Stimulated activated naive CD4-positive, alpha-beta T cell (primary cell): ENCODE results near the gene MYCBP2.
A peak's percentile ranks its signal among the peaks of the same experiment; 100 is the strongest.
"Not testable (repeated sequence)": the region's sequence is repeated elsewhere in the genome, so short reads cannot be mapped to it uniquely, and the experiment has no call there.

Experiments used
- DNase-seq, 6 experiments: peaks; one replicate each; lab custom pipeline; 2025; lab: John Stamatoyannopoulos, UW

The MYCBP2 gene, protein sequence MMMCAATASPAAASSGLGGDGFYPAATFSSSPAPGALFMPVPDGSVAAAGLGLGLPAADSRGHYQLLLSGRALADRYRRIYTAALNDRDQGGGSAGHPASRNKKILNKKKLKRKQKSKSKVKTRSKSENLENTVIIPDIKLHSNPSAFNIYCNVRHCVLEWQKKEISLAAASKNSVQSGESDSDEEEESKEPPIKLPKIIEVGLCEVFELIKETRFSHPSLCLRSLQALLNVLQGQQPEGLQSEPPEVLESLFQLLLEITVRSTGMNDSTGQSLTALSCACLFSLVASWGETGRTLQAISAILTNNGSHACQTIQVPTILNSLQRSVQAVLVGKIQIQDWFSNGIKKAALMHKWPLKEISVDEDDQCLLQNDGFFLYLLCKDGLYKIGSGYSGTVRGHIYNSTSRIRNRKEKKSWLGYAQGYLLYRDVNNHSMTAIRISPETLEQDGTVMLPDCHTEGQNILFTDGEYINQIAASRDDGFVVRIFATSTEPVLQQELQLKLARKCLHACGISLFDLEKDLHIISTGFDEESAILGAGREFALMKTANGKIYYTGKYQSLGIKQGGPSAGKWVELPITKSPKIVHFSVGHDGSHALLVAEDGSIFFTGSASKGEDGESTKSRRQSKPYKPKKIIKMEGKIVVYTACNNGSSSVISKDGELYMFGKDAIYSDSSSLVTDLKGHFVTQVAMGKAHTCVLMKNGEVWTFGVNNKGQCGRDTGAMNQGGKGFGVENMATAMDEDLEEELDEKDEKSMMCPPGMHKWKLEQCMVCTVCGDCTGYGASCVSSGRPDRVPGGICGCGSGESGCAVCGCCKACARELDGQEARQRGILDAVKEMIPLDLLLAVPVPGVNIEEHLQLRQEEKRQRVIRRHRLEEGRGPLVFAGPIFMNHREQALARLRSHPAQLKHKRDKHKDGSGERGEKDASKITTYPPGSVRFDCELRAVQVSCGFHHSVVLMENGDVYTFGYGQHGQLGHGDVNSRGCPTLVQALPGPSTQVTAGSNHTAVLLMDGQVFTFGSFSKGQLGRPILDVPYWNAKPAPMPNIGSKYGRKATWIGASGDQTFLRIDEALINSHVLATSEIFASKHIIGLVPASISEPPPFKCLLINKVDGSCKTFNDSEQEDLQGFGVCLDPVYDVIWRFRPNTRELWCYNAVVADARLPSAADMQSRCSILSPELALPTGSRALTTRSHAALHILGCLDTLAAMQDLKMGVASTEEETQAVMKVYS (N-terminal part only)

DNA sequence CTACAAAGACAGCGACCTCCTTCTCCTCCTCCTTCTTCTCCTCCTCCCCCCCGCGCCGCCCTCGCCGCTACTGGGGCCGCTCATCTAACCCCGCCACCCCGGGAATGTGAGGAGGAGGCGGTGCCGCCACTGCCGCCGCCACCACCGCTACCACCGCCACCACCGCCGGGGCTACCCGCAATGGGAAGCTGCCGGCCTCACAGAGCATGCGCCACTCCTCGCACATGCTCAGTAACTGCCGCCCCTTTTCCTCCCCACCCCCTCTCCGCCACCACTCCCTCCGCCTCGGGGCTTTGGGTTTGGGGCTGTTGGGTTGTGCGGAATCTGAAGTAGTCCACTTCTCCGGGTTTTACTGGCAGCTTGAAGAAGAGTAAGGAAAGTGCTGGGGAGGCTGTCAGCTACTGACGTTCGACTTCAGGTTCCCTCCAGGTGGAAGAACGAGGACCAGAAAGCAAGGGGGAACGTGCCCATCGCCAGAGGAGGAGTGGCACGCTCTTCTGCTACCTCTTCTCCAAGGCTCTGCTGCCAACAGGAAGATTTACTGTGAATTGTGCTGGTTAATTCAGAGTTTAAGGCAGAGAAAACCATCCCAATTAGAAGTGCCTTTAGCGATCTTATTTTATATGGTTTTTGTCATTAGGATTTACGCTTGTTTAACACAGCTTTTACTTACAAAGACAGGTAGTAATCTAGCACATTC is at the start of gene MYCBP2:
Gene MYCBP2 (minus strand): TSS at position 190 of the 700 bp plus-strand sequence. CDS start 319 bp downstream, outside the sequence.
- DNase-seq: peak; percentile 95 to 98 (median 96)

DNA sequence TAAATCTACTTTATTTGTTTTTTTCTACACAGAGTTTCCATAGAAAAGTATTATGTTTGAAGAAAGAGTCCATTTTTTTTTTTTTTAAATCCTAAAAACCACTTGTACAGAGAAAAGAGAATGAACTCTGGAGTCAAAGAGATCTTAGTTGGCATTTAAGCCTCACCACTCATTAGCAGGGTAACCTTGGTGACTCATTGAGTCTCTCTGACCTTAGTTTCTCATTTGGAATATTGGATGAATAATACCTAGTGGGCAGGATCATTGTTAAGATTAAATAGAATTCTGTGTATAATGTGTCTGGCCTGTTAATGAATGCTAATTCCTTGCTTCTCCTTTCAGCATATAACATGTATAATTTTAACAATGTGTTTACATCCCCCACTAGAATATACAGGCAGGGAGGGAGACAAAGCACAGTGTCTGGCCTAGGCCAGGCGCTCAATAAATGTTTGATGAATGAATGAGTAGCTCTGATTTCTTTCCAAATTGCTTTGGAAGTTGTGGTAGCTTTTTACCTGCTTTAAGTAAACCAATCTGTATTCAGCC is 48.7 kb upstream of the MYCBP2 start:
- no peak for DNase-seq

DNA sequence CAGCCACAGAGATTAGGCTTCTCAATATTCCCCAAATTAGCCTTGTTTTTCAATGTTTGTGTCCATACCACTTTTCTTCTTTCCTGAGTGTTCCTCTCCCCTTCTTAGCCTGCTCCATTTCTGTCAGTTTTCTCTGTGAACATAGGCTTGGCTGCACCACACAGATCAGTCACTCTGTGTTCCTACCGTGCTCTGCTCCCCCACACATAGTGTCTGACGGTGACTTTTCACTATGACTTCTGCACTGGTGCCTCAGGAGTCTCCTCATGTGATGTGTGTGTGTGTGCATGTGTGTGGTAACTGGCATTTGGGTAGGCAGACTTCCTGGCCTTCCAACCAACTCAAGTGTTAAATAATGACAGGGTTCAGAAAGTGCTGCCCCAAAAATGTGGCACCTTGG is 47.9 kb upstream of the MYCBP2 start:
- no peak for DNase-seq

DNA sequence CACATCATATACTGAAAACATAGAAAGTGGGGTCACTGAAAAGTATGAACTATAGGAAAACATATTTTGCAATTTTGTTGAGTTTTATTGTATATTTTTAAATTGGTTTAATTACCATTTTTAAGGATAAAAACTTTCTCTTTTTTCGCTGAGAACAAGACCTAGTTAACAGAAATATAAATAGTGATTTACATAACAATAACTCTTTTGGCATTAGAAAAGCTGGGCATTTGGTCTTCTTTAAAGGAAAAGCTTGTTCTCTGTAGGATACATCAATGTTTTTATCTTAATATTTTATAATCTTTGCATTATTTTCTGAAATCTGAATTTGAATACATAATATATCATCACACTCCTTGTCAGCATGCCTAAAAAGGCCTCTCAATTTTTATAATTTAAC is 47.4 kb upstream of the MYCBP2 start:
- no peak for DNase-seq

DNA sequence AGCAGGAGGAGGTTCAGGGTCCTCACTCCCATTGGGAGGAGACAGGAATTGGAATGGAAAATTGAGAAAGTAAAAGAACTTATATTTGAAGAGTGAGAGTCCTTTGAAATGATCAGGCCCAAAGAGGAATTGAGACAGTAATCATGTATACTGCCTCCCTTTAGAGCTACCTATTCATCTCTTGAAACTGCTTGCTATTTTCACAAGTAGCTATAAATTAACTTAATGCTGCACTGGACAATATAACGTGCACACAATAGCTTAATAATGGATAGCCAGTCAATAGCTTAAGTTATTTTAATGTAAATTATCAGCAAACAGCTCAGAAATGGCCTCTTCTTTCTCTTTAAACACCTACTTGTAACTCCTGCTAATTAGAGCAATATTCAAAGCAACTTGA is 46.6 kb upstream of the MYCBP2 start:
- no peak for DNase-seq

DNA sequence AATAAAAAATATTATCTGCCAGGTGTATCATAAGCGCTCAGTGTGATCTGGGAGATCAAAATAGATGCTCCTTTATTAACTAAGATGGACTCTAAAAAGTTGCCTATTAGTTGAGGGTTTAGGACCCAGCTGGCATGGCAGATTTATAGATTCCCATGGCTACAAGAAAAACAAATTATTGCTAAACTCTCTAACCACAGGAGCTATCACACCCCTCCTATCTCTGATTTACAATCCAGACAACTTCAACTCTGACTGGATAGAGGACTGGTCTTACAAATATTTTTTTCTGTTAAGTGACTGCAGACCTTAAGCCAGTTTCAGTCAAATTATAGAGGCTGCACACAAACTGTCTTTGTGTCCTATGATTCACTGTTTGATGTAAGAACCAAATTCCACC is 45.4 kb upstream of the MYCBP2 start:
- DNase-seq: no peak

DNA sequence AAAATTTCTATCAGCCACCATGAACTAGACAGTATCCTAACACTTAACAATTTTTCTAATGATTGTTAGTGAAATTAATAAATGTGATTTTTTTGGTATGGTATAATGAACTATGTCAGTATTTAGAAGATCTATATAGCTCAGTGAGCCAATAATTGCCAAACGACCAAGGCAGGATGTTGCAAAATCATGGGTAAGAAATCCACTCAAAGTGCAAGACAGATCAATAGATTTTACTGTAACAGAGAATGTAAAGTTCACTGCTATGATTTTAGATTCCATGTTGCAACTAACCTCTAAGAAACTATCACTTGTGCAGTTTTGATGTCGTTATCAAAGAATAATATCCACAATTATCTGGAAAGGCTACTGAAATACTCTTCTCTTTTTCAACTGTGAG is 44.0 kb upstream of the MYCBP2 start:
- no peak for DNase-seq

DNA sequence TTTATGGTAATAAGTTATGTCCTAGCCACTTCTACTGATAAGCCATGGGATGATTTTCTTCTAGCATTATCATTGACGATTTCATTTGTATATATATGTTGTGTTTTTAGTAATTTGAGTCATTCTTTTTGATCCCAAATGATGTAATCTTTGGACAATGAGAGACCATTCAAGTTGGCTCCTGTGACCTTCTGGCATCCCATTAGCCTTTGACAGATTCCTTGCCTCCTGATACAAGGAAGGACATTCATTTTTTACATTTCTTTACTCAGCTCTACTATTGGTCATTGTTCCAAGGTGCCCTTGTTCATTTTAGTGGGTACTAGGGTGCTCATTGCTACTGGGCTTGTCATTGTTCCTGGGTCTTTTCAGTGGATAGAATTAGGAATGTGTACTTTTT is 35.3 kb upstream of the MYCBP2 start:
- no peak for DNase-seq

DNA sequence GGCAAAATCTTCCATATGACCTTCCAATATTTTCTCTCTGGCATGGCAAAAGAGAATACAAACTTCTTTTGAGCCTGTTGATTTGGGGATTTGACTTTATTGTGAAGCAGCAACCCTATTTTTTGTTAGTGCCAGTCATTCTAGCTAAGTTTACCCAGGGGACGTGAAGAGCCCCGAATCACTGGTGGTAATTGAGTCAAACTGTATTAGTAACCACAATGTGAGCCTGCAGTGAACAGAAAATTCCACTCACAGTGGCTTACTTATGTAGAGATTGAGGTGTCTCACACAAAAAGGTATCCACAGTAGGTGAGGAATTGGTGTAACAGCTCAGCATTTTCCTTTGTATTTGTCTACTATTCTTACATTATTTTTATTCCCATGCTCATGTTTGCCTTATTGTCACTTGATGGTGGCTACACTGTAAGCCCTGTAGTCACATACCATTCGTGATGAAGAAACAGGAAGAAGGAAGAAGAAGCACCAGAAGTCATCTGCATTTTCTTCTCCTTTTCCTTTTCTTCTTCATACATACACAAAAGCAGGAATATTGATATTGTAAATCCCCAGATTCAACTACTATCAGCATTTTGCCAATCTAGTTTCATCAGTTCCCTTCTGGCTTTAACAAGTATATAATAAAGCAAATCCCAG is 33.3 kb upstream of the MYCBP2 start:
- DNase-seq: no peak

DNA sequence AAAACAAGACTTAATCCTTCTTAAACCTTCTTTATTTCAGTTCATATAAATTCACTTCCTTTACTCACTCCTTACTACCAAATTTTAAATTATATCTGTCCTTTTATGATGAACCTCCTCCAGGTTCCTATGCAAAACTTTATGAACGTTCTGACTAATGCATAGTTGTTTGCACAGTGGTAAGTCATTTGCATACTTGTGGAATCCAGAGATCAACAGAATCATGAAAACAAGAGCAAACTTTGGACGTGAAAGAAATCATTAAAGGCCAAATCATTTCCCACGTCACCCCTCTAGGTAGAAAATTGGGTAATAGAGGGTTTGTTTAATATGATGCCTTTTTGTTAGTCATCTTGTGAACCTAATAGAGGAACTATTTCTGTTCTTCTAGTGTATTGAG is 32.3 kb upstream of the MYCBP2 start:
- DNase-seq: no peak

DNA sequence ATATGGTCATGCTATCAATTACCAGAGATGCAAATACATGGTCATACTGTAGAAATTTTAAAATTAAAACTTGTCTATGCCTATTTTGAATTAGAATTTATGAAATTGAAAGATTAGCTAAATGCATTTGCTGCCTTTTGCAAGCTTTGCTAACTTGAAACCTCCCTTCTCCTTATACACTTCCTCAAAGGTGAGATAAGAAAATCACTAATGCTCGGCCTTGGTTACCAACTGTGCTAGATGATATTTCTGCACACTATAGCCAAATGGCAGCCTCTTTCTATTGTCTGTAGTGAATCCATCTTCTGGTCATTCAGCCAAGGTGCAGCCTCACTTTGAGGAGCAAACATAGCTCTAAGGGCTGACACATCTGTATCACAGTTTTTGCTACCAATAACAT is 31.1 kb upstream of the MYCBP2 start:
- DNase-seq: no peak

DNA sequence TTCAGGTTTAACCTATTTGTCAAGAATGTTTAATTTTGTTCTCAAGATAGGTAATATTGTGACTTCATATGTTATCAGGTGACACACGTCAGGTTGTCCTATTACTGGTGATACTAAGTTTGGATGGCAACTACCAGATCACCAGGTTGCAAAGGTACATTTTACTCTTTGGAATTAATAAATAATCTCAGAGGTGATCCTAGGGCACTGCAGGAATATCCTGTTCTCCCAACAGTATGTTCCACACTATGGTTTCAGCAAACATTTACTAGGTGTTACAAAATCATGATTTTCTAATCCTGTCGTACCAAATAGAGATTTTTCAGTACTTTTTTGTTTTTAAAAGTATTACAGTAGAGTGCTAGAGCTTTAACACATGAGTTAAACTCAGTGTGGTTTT is 29.3 kb upstream of the MYCBP2 start:
- no peak for DNase-seq

DNA sequence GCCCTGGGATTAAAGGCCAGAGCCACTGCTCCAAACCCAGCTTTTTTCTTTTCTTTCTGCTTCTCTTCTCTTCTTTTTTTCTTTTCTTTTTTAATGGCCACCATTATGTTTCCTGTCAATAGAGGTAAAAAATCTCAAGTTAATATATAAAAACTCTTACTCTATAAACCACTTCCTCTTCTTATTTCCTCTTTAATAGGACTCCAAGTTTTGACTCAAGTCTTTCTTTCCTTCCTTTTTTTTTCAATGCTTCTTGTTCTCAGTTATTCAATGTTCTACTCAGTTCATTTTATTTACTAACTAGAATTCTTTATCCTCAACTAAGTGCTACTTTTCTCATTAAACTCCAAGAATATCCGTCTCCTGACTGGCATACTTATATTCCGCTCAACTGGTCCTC is 27.1 kb upstream of the MYCBP2 start:
- DNase-seq: no peak

DNA sequence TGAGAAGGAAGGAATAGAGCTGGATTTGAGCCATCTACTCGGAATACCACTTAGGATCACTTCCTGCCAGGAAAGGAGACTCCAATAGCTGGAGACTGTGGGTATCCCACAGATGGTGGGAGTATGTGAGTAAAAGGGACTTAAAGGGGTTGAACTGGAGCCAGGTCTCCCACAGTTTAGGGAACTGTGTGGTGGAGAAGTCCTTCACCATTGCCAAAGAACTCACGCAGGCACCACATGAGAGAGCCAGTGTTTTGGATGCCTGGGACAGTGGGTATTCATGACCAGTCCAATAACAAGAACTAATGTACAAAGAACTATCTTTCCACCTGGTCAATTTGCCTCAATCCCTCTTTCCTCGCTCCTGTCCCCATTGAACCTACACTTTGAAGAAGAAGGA is 24.4 kb upstream of the MYCBP2 start:
- no peak for DNase-seq

DNA sequence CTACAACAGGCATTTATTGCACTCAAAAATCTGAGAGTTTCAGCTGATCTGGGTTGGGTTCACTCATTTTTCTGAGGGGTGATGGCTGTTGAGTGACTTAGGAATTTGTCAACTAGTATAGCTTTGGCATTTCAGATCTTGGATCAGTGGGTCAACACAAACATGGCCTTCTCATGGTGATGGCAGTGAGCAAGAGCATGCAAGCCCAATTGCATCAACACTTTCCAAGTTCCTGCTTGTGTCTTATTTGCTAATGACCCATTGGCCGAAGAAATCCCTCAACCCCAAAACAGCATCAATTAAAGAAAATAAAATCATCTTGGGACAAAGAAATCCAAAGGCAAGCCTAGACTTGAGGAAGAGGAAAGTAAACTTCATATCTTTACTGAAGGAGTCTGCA is 23.9 kb upstream of the MYCBP2 start:
- no peak for DNase-seq

DNA sequence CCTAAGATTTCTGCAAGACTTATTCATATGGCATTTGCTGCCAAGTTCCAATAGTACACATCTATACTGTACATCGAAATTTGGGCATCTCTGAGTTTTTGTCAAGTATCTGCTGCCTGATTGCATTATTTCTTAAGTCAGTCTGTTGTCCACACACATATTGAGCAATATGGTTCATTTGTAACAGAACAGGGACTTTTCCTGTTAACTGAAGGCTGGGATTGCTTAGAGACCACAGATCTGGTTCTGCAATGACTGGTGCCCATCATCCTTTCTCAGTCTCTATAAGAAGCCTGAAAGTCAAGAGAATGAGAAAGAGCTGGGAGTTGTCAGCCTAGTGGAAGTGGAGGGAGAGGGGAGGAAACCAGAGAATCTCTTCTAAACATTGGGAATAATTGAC is 22.5 kb upstream of the MYCBP2 start:
- DNase-seq: no peak

DNA sequence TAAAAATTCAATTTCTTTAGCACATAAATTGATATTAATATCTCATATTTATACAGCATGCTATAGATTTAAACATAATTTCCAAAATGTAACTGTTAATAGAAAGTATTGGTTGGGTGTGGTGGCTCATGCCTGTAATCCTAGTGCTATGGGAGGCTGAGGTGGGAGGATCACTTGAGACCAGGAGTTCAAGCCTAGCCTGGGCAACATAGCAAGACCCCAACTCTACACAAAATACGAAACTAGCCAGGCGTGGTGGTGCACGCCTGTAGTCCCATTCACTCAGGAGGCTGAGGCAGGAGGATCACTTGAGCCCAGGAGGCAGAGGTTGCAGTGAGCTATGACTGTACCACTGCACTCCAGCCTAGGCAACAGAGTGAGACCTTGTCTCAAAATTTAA is 20.5 kb upstream of the MYCBP2 start:
- DNase-seq: not testable (repeated sequence)

DNA sequence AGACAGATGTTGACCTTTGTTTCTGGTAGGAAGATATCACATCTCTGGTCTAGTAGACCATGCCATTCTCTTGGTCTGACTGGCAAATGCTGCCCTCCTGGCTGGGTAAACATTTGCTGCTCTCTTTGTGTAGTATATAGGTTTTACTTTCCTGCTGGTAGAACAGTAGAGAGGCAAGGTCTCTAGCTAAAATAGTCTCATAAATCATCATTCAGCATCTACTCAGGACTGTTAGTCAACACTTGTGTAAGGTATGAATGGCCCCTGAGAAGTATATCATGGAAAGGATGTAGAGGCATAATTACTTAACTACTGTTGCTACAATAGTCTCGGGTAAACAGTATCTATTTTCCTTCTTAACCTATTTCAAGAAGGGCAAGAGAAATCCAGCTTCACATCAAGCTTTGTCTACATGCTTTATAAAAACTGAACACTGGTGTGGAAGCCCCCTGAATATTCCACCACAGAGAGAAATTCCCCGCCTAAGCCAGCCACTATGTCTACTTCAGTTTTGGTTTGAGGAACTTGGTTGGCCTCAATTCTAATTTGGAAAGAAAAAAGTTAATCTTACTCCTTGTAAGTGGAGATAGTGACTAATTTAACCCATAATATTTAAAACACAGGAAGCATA is 18.4 kb upstream of the MYCBP2 start:
- DNase-seq: no peak

DNA sequence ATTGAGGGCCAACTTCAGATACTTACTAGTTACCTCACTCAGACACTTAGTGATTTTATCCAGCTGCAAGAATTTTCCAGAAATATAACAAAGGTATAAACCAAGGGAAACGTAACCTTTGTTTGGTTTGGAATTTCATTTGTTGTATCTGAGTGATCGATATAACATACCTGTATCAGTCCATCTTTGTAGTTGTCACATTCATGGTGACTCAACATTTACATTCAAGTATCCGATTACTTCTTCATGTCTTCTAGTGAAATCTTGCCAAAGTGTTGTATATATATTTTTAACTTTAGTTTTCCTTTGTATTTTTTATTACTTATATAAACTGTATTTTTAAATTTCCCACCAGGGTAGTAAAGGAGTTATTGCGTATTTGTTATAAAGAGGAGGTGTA is 16.9 kb upstream of the MYCBP2 start:
- no peak for DNase-seq

DNA sequence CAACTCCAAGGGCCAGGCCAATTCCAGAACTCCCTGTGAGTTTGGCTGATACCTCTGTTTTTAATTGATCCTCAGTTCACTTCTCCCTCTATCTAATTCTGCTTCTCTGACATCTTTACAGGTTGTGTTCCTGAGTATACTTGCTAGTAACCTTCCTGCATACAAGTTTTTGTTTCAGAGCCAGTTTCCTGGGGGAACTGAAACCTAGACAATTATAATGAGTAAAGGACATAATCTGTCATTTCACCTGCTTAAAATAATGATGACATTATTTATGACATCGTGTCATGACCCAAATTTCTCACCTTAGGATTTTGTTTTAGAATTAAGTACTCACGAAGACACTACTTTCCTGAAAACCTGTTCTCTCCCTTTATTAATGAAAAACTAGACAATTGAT is 12.5 kb upstream of the MYCBP2 start:
- DNase-seq: no peak
